Progenitor cell of endocrine pancreas (in vitro differentiated cells): ENCODE measurements around the gene RASL10B. TPM values are rescaled to one million over a fixed set of nuclear protein-coding genes. Genes with fewer than 3 reads are reported as not detected.
A peak's percentile ranks its signal among the peaks of the same experiment; 100 is the strongest.

Source experiments
- DNase-seq: peaks from one replicate; pipeline ENCODE4 v3.0.0; 2021; ENCODE audit warnings: low spot score; ENCODE audit not compliant: unreplicated experiment
- H3K27ac Mint-ChIP-seq: 2 replicates; pipeline ENCODE4 v1.8.0; 2021; ENCODE audit warnings: mild to moderate bottlenecking, moderate library complexity, mixed read lengths
- H3K27me3 Mint-ChIP-seq: 2 replicates; pipeline ENCODE4 v1.8.0; 2021; ENCODE audit warnings: mixed read lengths
- H3K36me3 Mint-ChIP-seq: 2 replicates; pipeline ENCODE4 v1.8.0; 2022; ENCODE audit warnings: mixed read lengths; ENCODE audit not compliant: insufficient read depth
- H3K4me1 Mint-ChIP-seq: 2 replicates; pipeline ENCODE4 v1.8.0; 2021; ENCODE audit warnings: low read depth, mixed read lengths
- H3K4me3 Mint-ChIP-seq: 2 replicates; pipeline ENCODE4 v1.8.0; 2021; ENCODE audit warnings: low read depth, mild to moderate bottlenecking, moderate library complexity, mixed read lengths
- H3K9me3 Mint-ChIP-seq: 2 replicates; pipeline ENCODE4 v1.8.0; 2021; ENCODE audit warnings: low read depth, mixed read lengths
- total RNA-seq: library from RNA; stranded (reverse); gene quantifications from 2 replicates; pipeline ENCODE4 v1.2.1, GENCODE V29; 2021
- TF ChIP-seq, protein P1 (sequence below): fragments of 200-600 bp; sonication (generic); IDR thresholded peaks from one replicate; pipeline ENCODE4 v1.5.0; 2021; ENCODE audit warnings: antibody characterized with exemption, mild to moderate bottlenecking; ENCODE audit not compliant: unreplicated experiment

The RASL10B gene
- total RNA-seq, 1 donor from 2014 or later = 13.7 TPM

DNA sequence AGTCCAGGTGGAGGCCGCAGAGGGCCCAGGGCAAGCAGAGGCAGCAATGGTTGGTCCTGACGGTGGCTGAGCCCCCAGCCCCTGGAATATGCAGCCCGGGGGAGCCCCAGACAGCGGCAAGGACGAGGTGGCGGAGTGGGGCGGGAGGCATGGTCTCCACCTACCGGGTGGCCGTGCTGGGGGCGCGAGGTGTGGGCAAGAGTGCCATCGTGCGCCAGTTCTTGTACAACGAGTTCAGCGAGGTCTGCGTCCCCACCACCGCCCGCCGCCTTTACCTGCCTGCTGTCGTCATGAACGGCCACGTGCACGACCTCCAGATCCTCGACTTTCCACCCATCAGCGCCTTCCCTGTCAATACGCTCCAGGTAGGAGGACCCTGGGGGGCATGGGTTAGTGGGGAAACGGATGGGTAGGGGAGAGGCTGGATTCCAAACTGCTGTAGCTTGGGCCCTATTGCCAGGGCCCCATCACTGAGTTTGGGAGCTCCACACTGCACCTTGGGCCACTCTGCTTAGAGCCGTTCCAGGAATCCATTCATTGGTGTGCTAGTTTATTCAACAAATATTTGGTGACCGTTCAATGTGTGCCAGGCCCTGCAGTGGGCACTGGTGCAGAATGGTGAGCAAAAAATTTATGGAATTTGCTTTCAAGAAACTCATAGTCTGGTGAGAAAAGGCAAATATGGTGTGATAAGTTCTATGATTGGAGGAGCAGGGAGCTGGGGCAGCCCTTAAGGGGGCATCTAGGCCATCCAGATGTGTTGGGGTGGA lies 3.8 kb downstream of the RASL10B start:
- no peak for DNase-seq
- Mint-ChIP-seq H3K36me3 (peaks cover 1% of the 10 kb centered on the region), H3K27me3 (peaks cover 14% of the 10 kb centered on the region)

DNA sequence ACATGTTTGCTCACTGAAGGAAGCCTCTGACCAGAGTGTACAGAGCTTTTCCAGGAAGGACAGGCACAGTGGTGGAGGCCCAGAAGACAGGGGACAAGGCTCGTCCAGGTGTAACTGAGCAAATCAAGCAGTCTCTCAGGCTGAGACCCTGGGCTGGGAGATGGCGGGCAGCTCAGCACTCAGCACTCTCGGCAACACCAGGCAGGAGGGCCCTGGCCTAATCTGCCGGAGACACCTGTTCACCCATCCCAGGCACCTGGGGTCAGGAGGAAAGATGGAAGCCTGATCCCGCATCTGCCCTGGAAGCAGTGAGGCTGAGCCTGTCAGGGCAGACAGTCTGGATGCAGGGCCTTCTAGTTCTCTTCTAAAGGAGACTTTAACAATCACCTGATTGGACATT lies 4.8 kb downstream of the RASL10B start:
- TF ChIP-seq, protein P1, sequence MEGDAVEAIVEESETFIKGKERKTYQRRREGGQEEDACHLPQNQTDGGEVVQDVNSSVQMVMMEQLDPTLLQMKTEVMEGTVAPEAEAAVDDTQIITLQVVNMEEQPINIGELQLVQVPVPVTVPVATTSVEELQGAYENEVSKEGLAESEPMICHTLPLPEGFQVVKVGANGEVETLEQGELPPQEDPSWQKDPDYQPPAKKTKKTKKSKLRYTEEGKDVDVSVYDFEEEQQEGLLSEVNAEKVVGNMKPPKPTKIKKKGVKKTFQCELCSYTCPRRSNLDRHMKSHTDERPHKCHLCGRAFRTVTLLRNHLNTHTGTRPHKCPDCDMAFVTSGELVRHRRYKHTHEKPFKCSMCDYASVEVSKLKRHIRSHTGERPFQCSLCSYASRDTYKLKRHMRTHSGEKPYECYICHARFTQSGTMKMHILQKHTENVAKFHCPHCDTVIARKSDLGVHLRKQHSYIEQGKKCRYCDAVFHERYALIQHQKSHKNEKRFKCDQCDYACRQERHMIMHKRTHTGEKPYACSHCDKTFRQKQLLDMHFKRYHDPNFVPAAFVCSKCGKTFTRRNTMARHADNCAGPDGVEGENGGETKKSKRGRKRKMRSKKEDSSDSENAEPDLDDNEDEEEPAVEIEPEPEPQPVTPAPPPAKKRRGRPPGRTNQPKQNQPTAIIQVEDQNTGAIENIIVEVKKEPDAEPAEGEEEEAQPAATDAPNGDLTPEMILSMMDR = no peak
- Mint-ChIP-seq H3K4me1 (no peaks in the 10 kb centered on the region), H3K27ac (no peak overlapping the region), H3K9me3 (no peaks in the 10 kb centered on the region), H3K27me3 (peaks cover 17% of the 10 kb centered on the region), H3K4me3 (no peak overlapping the region), H3K36me3 (peaks cover 1% of the 10 kb centered on the region)
- DNase-seq = no peak

More for the DNA sequence above, 3.8 kb downstream of the RASL10B start:
- Mint-ChIP-seq H3K4me3 (no peak overlapping the region), H3K27ac (no peak overlapping the region), H3K9me3 (no peaks in the 10 kb centered on the region), H3K4me1 (peaks cover 4% of the 10 kb centered on the region)
- TF ChIP-seq, protein P1 = no peak

DNA sequence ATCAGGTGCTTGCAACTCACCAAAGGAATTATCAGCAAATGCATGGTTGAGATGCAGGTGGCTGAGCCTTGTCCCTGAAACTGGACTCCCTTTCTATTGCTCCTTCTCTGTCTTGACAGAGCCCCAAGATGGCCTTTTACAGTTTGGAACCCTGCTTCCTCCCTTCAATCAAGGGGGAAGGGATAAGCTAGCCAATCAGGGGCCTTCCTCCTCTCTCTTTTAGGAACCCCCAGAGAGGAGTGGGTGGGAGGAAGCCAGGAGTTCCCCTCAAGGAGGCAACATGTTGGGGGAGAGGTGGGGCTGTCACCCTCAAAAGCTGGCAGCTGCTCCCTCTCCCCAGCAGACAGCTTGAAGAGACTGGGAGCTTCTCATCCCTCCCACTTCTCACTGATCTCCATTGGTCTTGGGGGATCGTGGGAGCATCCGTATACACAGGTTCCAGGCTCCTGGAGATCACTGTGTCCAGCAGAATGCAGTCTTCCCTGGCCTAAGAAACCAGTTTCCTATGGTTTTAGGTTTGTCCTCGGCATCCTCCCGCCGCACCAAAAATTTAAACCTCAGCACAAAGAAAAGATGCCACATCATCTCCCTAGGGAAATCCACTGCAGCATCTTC lies 7.2 kb downstream of the RASL10B start:
- no peak for DNase-seq
- Mint-ChIP-seq H3K36me3 (peaks cover 1% of the 10 kb centered on the region), H3K27me3 (peaks cover 35% of the 10 kb centered on the region), H3K4me1 (peaks cover 1% of the 10 kb centered on the region), H3K9me3 (no peaks in the 10 kb centered on the region), H3K27ac (no peak overlapping the region), H3K4me3 (no peak overlapping the region)
- TF ChIP-seq, protein P1 = no peak

DNA sequence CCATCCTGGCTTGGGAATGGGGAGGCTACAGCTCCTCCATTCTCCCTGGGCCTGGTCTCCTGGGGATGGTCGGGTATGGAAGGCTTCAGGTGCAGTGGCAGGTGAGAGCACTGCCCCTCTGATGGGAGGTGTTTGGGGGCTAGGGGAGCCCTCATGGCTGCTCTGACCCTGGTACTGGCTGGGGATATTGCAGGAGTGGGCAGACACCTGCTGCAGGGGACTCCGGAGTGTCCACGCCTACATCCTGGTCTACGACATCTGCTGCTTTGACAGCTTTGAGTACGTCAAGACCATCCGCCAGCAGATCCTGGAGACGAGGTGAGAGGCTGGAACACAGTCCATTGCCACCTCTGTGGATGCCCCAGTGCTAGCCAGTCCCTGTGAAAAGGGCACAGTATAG lies 8.8 kb downstream of the RASL10B start:
- TF ChIP-seq, protein P1 = no peak
- H3K27me3 Mint-ChIP-seq = peaks cover 37% of the 10 kb centered on the region
- H3K9me3 Mint-ChIP-seq = no peaks in the 10 kb centered on the region
- no peak overlapping the region for H3K4me3 Mint-ChIP-seq
- H3K4me1 Mint-ChIP-seq = peaks cover 1% of the 10 kb centered on the region
- peaks cover 1% of the 10 kb centered on the region for H3K36me3 Mint-ChIP-seq
- H3K27ac Mint-ChIP-seq = no peak overlapping the region
- no peak for DNase-seq

DNA sequence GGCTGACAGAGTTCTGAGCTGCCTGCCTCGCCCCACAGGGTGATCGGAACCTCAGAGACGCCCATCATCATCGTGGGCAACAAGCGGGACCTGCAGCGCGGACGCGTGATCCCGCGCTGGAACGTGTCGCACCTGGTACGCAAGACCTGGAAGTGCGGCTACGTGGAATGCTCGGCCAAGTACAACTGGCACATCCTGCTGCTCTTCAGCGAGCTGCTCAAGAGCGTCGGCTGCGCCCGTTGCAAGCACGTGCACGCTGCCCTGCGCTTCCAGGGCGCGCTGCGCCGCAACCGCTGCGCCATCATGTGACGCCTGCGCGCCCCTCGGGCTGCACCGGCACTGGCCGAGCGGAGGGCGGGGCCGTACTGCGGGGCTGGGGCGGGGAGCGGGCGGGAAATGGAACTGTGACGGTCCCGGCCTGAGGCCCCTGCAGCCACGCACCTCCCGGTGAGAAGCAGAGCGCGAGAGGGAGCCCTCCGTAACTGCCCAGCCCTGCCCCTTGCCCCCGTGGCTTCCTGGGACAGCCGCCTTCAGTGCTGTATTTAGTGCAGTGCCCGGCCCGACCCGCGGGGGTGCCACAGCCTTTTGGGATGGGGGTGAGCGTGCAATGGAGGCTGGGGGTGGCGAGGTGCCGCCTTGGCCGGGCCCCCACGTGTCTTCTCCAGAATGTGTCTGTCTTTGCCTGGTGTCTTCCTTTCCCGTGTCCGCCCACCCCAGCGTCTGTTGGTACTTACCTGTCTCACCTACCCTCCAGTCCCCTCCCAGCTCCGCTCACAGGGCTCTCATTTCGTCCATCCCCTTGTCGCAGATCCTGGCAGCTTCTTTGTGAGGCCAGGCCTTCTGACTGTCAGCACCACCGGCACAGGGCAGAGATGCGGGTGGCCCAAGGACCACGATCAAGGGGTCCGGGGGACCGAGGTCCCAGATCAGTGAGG lies 9.8 kb downstream of the RASL10B start:
- Mint-ChIP-seq H3K4me3 (no peak overlapping the region), H3K36me3 (peaks cover 1% of the 10 kb centered on the region), H3K9me3 (no peaks in the 10 kb centered on the region), H3K27me3 (peaks cover 37% of the 10 kb centered on the region), H3K27ac (no peak overlapping the region), H3K4me1 (peaks cover 1% of the 10 kb centered on the region)
- TF ChIP-seq, protein P1 = peak; percentile 18
- DNase-seq = no peak
